Neural cell (in vitro differentiated cells): Measurements from ENCODE around the gene AQP5.

Experiments
- CTCF ChIP-seq: fragments of 450-650 bp; IDR thresholded peaks from 2 replicates; pipeline ENCODE4 v1.5.1; 2014; ENCODE audit warnings: antibody characterized with exemption, mild to moderate bottlenecking, moderate library complexity; ENCODE audit not compliant: poor library complexity, severe bottlenecking
- REST ChIP-seq: IDR thresholded peaks from 2 replicates; pipeline ENCODE4 v1.6.1; 2012; ENCODE audit warnings: borderline replicate concordance

GRCh38 chr12:49962861-49963765 lies 1.4 kb downstream of the AQP5 start:
- TF ChIP-seq REST: no peak
- no peak for TF ChIP-seq CTCF
